ENCODE results near the gene PPARA.
"Not testable (repeated sequence)": the region's sequence is repeated elsewhere in the genome, so short reads cannot be mapped to it uniquely, and the experiment has no call there.

Gene PPARA

DNA sequence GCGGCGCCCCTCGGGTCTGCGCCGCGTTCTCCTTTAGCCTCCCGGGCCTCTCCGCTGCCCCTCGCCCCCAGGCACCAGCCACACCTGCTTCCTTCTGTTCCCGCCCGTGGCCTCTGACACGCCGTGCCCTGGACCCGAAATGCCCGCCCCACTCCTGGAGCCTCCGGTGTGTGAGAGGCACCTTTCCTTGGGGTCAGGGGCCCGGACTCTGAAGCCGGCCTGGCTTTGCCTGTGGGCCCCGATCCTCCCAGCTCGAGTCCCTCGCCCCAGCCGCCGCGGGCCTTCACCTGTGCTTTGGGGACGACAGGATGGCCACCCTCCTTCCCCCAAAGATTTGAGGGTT lies 100.4 kb downstream of the PPARA start:
- no peak for DNase-seq
- in situ Hi-C loops (cut with MboI; ENCODE audit: low pct_unique_long_range_greater_than_20kb, low sequenced_read_pairs), result no loop called here

DNA sequence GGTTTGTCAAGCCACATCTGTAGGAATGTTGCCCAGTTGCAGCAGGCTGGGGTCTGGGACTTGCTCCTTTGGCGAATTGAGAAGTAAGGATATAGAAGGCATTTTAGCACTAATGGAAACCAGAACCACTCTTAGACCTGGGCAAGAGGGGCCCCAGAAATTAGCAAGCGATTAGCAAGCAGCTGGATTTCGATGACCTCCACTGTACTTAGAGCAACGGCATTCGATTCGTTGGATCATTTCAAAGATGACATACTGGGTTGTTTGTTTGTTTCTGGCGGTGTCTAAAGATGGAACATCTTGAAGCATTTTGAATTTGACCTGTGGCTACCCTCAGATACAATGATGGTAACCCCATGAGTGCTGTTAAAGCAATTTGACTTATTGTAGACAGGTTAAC lies 100.9 kb downstream of the PPARA start:
- in situ Hi-C loops (cut with MboI; ENCODE audit: low pct_unique_long_range_greater_than_20kb, low sequenced_read_pairs), result no loop called here
- DNase-seq, result no peak

DNA sequence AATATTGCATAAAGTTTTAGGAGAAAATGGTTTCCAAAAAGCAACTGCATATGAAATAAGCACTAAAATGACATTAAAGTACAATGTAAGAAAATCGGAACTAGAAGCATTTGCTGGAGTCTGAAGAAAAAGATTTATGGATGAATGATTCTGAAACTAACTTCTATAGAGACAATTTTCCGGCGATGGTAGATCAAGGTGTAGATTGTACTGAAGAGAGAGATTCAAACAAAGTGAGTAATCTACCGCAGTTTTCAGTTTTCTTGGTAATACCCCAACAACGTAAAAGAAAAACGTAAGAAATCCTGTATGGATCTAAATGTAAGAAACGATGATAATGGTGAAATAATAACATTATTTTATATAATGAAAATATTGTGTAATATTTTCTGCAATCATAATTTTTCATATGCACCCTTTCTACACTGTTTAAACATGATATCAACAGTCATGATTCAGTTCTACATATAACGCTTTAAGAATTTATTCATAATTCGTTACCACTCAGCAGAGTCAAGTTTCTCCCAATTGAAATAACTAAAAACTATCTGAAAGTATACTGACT lies 101.6 kb downstream of the PPARA start:
- in situ Hi-C loops (cut with MboI; ENCODE audit: low pct_unique_long_range_greater_than_20kb, low sequenced_read_pairs), result no loop called here
- no peak for DNase-seq

DNA sequence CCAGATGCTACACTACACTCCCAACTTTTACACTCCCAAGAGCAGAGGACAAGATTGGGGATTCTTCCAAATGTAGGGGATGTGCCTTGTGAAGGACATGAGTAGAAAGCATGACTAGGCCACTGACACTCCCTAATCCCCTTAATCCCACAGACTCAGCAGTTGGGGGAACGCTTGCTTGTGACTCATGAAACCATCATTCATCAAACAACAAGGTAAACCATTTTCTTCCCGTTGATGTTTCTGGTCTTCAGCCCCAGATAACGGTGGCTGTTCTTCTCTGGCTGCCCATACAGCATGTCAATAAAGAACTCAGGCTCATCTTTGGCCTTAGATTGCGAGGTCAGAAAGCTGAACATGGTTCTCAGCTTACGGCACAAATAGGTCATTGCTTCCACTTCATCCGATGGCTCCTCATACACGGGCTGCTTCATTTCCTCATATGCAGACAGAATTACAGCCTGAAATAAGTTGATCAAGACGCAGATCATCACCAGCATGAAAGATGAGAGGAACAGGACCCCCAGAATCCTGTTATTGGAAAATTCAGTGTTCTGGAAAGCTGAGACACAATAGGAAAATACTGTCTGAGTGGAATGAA lies 106.1 kb downstream of the PPARA start:
- in situ Hi-C loops (cut with MboI; ENCODE audit: low pct_unique_long_range_greater_than_20kb, low sequenced_read_pairs), result no loop called here
- no peak for DNase-seq

DNA sequence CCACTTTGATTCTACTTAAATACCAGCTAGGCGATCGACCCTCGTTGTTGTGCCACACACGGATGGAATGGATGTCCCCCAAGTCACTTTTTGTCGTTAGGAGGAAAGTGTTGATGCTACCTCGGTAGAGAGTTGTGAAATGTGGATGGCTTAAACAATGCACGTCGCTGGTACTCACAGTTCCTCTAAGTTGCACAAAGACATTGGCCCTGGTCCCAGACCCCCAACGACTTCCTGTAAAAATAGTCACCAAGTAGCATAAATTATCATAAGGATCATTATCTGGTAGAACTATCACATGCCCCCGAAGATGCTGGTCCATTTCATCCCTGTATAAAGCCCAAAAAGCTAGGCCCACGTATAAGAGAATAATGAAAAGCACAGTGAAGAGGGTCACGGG lies 109.0 kb downstream of the PPARA start:
- in situ Hi-C loops (cut with MboI; ENCODE audit: low pct_unique_long_range_greater_than_20kb, low sequenced_read_pairs), result no loop called here
- DNase-seq, result no peak

DNA sequence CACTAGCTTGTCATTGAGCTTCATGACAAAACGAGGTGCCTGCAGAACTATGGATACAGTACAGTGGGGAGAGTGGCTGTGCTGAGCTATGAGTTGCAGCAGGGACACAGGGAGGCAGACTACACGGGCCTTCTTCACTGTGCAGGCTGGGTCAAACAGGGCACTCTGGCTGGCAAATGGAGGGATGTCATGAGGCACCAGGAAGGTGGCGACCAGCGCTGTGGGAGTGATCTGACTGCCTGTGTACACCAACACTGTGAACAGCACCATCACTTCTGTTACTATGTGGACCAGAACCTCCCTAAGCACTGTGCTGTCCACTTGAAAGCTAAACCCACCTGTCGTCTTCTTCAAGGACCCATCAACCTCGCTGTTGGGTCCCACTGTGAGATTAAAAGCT lies 109.7 kb downstream of the PPARA start:
- in situ Hi-C loops (cut with MboI; ENCODE audit: low pct_unique_long_range_greater_than_20kb, low sequenced_read_pairs), result no loop called here

DNA sequence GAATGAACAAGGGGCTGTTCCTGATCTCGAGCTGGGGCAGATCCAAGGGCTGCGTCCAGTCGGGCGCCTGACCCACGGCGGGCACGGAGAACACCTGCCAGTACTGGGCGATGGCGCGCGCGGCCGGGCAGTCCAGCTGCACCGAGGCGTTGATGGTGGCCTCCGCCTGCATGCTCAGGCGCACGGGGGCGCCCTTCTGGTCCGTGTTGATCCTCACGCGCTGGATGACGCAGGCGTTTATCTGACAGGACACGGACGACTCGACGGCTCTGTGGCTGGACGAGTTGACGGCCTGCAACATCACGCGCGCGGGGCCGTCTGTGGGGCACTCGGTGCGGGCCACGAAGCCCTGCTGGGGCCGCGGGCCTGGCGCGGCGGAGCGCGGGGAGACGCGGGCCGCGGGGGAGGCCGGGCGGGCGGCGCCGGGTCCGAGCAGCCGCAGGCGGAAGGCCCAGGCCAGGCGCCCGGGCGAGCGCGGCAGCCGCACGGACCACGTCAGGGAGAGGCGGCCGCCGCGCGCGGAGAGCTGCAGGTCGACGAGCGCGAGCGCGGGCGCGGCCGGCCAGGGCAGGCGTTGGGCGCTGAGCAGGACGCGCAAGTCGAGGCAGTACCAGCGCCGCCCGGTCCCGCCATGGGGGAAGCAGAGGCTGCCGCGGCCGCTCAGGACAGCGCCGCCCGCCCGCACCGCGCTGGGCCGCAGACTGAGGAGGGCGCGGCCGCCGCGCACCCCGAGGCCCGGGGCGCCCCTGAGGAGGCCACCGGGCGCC lies 112.3 kb downstream of the PPARA start:
- DNase-seq, result no peak
- in situ Hi-C loops (cut with MboI; ENCODE audit: low pct_unique_long_range_greater_than_20kb, low sequenced_read_pairs), result no loop called here

More for the DNA sequence above, 109.7 kb downstream of the PPARA start:
- no peak for DNase-seq

DNA sequence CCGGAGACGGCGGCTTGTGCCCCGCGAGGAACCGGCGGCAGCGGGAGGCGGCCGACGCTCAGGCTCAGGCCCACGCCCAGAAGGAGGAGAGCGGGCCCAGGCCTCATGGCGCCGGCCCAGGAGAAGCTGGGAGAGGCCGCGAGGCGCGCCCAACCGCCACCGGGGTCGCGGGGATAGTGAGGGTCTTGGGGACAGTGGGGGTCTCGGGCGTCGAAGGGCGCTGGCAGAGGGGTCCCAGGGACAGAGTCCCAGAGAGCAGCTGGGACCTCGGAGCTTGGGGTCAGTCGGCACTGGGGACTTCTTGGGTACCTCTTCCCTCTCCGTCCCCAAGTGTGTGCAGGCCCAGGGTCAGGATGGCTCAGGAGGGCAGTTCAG lies 112.9 kb downstream of the PPARA start, which contains the start of gene PKDREJ:
TSS of gene PKDREJ (minus strand) at position 128 of the 375 bp plus-strand sequence. CDS start at position 107, 21 bp downstream.
- in situ Hi-C loops (cut with MboI; ENCODE audit: low pct_unique_long_range_greater_than_20kb, low sequenced_read_pairs), result no loop called here
- no peak for DNase-seq

DNA sequence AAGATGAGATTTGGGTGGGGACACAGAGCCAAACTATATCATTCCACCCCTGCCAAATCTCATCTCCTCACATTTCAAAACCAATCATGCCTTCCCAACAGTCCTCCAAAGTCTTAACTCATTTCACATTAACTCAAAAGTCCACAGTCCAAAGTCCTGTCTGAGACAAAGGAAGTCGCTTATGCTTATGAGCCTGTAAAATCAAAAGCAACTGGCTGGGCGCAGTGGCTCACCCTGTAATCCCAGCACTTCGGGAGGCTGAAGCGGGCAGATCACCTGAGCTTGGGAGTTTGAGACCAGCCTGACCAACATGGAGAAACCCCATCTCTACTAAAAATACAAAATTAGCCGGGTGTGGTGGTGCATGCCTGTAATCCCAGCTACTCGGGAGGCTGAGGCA lies 114.2 kb downstream of the PPARA start:
- DNase-seq; in situ Hi-C loops (cut with MboI; ENCODE audit: low pct_unique_long_range_greater_than_20kb, low sequenced_read_pairs): not testable (repeated sequence)

DNA sequence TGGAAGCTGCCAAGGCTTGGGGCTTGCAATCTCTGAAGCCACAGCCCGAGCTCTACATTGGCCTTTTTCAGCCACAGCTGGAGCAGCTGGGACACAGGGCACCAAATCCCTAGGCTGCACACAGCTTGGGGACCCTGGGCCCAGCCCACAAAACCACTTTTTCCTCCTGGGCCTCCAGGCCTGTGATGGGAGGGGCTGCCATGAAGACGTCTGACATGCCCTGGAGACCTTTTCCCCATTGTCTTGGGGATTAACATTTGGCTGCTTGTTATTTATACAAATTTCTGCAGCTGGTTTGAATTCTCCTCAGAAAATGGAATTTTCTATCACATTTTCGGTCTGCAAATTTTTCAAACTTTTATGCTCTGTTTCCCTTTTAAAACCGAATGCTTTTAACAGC lies 115.3 kb downstream of the PPARA start:
- DNase-seq; in situ Hi-C loops (cut with MboI; ENCODE audit: low pct_unique_long_range_greater_than_20kb, low sequenced_read_pairs): not testable (repeated sequence)

DNA sequence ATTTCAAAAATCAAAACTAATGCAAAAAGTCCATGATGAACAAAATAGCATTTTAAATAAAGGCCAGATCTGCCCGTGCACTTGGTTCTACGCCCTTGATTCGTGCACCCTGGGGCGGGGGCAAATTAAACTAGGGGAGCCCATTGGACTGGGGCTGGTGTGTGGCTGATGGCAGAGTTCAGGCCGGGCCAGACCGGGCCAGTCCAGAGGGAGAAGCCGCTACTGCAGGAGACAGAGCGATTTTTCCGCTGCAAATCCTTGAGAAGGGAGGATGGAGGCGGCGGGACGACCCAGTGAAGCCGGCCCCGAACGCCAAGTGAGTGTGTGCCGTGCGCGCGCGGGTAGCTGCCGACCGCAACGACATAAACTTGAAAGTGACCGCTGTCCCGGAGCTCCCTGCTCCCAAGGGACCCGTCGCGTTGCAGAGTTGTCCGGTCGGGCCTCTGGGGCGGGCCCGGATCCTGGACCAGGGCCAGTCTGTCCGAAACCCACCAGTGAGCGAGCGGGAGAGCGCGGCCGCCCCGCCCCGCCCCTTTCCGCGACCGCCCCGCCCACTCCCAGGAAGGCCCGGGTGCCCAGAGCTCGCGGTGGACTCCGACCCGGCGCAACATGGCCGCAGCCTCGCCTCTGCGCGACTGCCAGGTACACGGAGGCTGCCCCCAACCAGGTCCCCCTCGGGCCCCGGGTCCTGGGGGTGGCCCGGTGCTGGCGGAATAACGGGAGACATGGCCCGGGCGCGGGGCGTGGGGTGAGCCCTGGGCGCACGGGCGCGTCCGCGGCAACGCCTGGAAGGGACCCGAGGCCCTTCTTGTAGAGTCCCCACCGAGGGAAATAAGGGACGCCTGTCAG lies 117.3 kb downstream of the PPARA start, which contains the start of gene TTC38:
TSS of gene TTC38 (plus strand) at position 578 of the 849 bp plus-strand sequence. CDS start at position 610, 32 bp downstream.
- in situ Hi-C loops (cut with MboI; ENCODE audit: low pct_unique_long_range_greater_than_20kb, low sequenced_read_pairs), result no loop called here
- DNase-seq, result peak; percentile 67

DNA sequence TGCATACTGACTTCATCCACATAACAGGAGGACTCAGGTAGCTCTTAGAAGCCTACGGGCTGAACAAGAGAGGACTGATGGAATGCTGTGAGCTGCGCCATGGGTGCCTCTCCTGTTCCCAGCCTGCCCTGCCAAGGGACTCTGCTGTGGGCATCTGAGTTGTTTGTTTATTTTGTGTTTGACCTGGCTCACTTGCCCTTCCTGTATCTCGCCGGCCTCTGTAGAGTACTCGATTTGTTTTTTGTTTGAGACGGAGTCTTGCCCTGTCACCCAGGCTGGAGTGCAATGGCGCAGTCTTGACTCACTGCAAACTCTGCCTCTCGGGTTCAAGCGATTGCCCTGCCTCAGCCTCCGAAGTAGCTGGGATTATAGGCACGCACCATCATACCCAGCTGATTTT lies 119.2 kb downstream of the PPARA start:
- no peak for DNase-seq
- in situ Hi-C loops (cut with MboI; ENCODE audit: low pct_unique_long_range_greater_than_20kb, low sequenced_read_pairs), result no loop called here

DNA sequence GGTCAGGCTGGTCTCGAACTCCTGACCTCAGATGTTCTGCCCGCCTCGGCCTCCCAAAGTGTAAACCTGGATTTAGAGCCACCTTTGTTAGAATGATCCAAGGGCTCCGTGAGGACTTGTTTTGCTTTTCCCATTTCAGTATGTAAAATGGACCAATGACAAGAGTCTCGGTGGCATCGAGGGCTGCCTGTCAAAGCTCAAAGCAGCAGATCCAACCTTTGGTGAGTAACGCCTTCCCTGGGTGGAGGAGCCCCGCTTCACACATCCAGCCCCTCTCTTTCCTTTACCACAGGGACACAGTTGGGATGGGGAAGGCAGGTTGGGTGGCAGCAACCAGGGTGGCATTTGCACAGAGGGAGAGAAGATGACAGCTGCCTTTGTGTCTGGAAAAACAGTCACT lies 121.9 kb downstream of the PPARA start:
- no peak for DNase-seq
- in situ Hi-C loops (cut with MboI; ENCODE audit: low pct_unique_long_range_greater_than_20kb, low sequenced_read_pairs), result no loop called here

DNA sequence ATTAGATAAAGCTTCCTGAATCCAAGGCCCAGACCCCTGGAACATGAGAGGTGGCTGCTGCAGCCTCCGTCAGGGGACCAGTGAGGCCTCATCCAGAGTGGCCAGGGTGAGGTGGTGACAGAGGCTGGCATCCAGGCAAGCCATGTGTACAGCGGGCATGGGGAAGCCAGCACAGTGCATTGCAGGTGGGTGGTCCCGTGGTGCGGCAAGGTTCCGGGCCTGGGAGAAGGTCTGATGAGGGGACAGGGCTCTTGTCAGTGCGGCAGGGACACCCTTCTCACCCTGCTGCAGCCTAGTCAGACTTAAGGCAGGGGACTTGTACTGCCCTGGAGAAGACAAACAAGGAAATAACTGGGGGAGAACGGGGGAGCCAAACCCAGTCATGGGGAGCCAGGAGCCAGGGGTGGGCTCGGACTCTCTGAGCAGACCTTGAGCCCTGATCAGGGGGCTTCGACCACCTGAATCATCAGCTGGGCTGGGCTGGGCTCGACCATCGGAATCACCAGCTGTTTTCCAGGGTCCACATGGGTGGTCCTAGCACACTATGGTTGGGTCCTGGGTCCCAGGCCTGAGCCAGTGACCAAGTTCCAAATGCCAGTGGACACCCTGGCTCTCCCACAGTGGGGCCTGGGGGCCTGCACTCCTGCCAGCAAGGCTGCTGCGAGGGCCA lies 122.6 kb downstream of the PPARA start:
- in situ Hi-C loops (cut with MboI; ENCODE audit: low pct_unique_long_range_greater_than_20kb, low sequenced_read_pairs), result no loop called here
- no peak for DNase-seq

DNA sequence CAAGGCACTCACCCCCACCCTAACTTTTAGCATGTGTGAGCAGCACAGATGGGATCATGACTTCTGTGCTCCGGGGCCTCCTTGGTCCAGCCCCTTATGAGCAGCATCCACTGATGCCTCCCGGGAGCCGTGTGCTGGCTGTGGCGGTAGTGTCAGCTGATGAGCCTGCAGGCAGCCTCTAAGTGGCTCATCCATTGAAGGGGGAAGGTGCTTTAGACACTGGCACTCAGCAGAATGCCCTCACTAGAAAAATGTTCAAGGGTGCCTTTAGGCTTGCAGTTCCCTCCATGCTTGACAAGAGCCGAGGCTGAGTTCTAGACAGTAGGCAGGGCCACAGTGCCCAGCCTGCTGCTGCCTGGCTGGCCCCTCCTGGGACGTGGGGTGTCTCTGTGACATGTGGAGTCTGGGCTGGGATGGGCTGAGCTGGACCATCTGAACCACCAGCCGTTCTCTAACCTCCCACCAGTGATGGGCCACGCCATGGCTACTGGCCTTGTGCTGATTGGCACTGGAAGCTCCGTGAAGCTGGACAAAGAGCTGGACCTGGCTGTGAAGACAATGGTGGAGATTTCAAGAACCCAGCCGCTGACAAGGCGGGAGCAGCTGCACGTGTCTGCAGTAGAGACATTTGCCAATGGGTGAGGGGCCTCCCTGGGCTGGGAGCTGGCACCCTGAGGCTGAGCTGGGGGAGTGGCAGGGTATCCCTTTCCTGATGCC lies 123.3 kb downstream of the PPARA start:
- in situ Hi-C loops (cut with MboI; ENCODE audit: low pct_unique_long_range_greater_than_20kb, low sequenced_read_pairs), result no loop called here
- DNase-seq, result no peak

DNA sequence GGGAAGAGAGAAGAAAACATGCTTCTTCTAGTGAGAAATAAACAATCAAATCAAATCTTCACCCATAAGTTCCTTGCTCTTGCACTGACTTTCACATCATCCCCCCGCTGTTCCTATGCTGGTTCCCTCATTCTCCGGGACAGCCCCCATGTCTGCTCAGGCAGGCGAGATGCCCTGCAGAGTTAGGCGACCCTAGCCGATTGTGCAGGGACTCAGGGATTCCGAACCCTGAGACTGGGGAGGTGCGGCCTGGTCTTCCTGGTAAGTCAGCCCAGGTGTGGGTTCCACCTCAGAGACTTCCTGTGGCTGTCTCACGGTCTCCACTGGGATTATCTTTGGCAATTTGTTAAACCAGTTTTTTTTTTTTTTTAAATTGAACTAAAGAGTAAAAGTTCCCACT lies 124.1 kb downstream of the PPARA start:
- no peak for DNase-seq
- in situ Hi-C loops (cut with MboI; ENCODE audit: low pct_unique_long_range_greater_than_20kb, low sequenced_read_pairs), result no loop called here

DNA sequence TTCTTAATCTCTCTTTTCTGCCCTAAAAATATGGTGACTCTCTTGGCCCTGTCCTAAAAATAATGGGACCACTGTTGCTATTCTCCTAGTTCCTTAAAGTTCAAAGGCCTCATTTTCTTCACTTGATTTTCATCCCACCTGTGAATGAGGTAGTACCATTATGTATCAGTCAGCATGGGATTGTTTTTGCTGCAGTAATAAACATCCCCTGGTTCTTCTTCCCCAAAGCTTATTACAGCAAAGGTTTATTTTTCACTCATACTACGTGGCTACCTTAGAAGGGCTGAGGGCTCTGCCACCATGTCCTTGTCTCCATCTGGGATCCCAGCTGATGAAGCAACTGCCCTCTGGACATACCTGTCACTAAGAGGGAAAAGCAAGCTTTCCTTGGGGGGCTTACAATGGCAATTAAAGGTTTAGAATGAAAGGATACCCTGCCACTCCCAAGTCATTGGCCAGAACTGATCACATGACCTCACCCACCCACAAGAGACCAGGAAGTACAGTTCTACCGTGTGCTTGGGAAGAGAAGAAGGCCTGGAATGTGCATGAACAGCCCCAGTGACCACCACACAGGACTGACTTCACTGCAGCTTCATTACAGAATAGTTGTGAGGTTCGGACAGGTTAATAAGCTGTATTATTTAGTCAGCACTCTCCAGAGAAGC lies 125.3 kb downstream of the PPARA start:
- DNase-seq, result no peak
- in situ Hi-C loops (cut with MboI; ENCODE audit: low pct_unique_long_range_greater_than_20kb, low sequenced_read_pairs), result no loop called here

DNA sequence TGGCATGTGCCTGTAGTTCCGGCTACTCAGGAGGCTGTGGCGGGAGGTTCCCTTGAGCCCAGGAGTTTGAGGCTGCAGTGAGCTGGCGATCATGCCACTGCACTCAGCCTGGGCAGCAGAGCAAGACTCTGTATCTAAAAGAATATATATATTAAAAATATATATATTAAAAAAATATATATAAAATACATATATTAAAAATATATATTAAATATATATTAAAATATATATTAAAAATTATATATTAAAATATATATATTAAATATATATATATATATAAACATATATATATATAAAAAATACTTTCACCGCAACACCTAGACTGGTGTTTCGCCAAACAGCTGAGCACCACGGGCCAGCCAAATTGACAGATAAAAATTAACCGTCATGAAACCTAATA lies 126.2 kb downstream of the PPARA start:
- in situ Hi-C loops (cut with MboI; ENCODE audit: low pct_unique_long_range_greater_than_20kb, low sequenced_read_pairs), result no loop called here
- no peak for DNase-seq
